Chondrocyte (in vitro differentiated cells): ENCODE measurements around the gene FAM236D. TPM values are rescaled to one million over a fixed set of nuclear protein-coding genes. Genes with fewer than 3 reads are reported as not detected.

Source experiments
- total RNA-seq: library from RNA; stranded (reverse); gene quantifications from 3 replicates; pipeline ENCODE4 v1.2.1, GENCODE V29; 2021

Gene FAM236D
- total RNA-seq, 1 donor from 2014 or later = not detected

Other genes with a start within 250 kb of the FAM236D start
- 22.2 to 35.1 TPM (median 23.0 TPM) in 3 replicates for gene HDAC8, start 235.4 kb downstream of the FAM236D start, total RNA-seq
- 5.2 to 8.0 TPM (median 5.3 TPM) in 3 replicates for gene PHKA1, start 93.9 kb downstream of the FAM236D start, total RNA-seq
- gene DMRTC1B, start 31.3 kb downstream of the FAM236D start, total RNA-seq = not detected in 3 replicates
- not detected in 3 replicates for gene FAM236B, start 25.6 kb downstream of the FAM236D start, total RNA-seq
- gene FAM236C, start 104.4 kb upstream of the FAM236D start, total RNA-seq = not detected in 3 replicates
- gene FAM236A, start 130.0 kb upstream of the FAM236D start, total RNA-seq = not detected in 3 replicates
- gene DMRTC1, start 135.6 kb upstream of the FAM236D start, total RNA-seq = not detected in 3 replicates
- not detected in 3 replicates for gene PABPC1L2B, start 194.7 kb upstream of the FAM236D start, total RNA-seq